Esophagus squamous epithelium (tissue), 5 donors: Measurements from ENCODE around the gene SYP. TPM values are rescaled to one million over a fixed set of nuclear protein-coding genes. Genes with fewer than 3 reads are reported as not detected.

Experiments
- DNase-seq: peaks from one replicate; lab custom pipeline; 2025; lab: John Stamatoyannopoulos, UW
- H3K27ac ChIP-seq, 4 donors: fragments of 200-600 bp; sonication (generic); one replicate each; pipeline ENCODE4 v1.5.1; 2016 to 2019; ENCODE audit warnings: mild to moderate bottlenecking in 1 of 4
- H3K27me3 ChIP-seq, 4 donors: fragments of 200-600 bp; sonication (generic); 1 replicate in 3 of 4; 2 replicates in 1 of 4; pipeline versions ENCODE4 v1.5.1 to v1.6.0; 2017 to 2021; ENCODE audit warnings: antibody characterized with exemption in 1 of 4
- H3K36me3 ChIP-seq, 3 donors: fragments of 200-600 bp; sonication (generic); one replicate each; pipeline ENCODE4 v1.5.1; 2016 to 2019
- H3K4me1 ChIP-seq, 3 donors: fragments of 200-600 bp; sonication (generic); one replicate each; pipeline ENCODE4 v1.5.1; 2017 to 2019
- H3K4me3 ChIP-seq, 4 donors: fragments of 200-600 bp; sonication (generic); 1 replicate in 3 of 4; 2 replicates in 1 of 4; pipeline ENCODE4 v1.5.1; 2016 to 2019; ENCODE audit warnings: mild to moderate bottlenecking in 2 of 4, moderate library complexity in 1 of 4
- H3K9me3 ChIP-seq, 3 donors: fragments of 200-600 bp; sonication (generic); one replicate each; pipeline ENCODE4 v1.5.1; 2016 to 2019
- CTCF ChIP-seq, 6 experiments: fragments of 450-650 bp in 4 of 6; fragments of 200-600 bp in 2 of 6; sonication (generic) in 2 of 6; IDR thresholded peaks; one replicate each; pipeline ENCODE4 v1.5.1; 2016 to 2019; ENCODE audit warnings: antibody characterized with exemption in 6 of 6, mild to moderate bottlenecking in 4 of 6, moderate library complexity in 4 of 6
- POLR2A ChIP-seq, 4 donors: fragments of 450-650 bp; IDR thresholded peaks; one replicate each; pipeline ENCODE4 v1.6.1; 2017; ENCODE audit warnings: antibody characterized with exemption in 4 of 4, mild to moderate bottlenecking in 4 of 4, moderate library complexity in 3 of 4
- WGBS, 2 donors: methylation state at CpG; one replicate each; pipeline ENCODE4 v1.1.5; 2018; 5-methylcytosine and 5-hydroxymethylcytosine counted together
- intact Hi-C: fragments of 100-400 bp; cut with DNase I; formaldehyde crosslinking; loops from one replicate; pipeline ENCODE4 v1.15.0; 2022
- total RNA-seq, 4 donors: library from RNA; depleted of rRNA; stranded (reverse); fragments of >200 nt; gene quantifications; one replicate each; pipeline ENCODE4 v1.1.0, GENCODE V29; 2016
- donor health status: DM: yes; HTN: yes; CAD: no.

The SYP gene
- total RNA-seq, 4 donors from 2014 or later = 0.15 to 0.57 (median 0.37) TPM

GRCh38 chrX:49238735-49239134, 38.7 kb upstream of the SYP start:
- WGBS, 2 donors = 60 to 75% methylated on average over 4 to 6 of the region's 7 CpGs
- Histone ChIP-seq H3K4me1 (peaks cover 0 to 14% (median 3%) of the 10 kb centered on the region in 3 donors), H3K4me3 (no peak overlapping the region), H3K27ac (no peak overlapping the region), H3K36me3 (peaks cover 0 to 22% (median 0%) of the 10 kb centered on the region in 3 donors), H3K27me3 (no peaks in the 10 kb centered on the region), H3K9me3 (no peaks in the 10 kb centered on the region)
- no peak for TF ChIP-seq CTCF (IDR thresholded peaks at IDR 0.05)
- no peak for TF ChIP-seq POLR2A (IDR thresholded peaks at IDR 0.05)
- intact Hi-C loops = no loop called here
- DNase-seq = no peak

GRCh38 chrX:49237060-49237459, 37.1 kb upstream of the SYP start:
- H3K27me3 ChIP-seq = no peaks in the 10 kb centered on the region
- H3K4me1 ChIP-seq = peaks cover 0 to 14% (median 3%) of the 10 kb centered on the region in 3 donors
- 69 to 88% methylated on average over 6 to 9 of the region's 9 CpGs for WGBS, 2 donors
- TF ChIP-seq CTCF (IDR thresholded peaks at IDR 0.05) (no peak), POLR2A (IDR thresholded peaks at IDR 0.05) (no peak)
- no peak overlapping the region for H3K4me3 ChIP-seq
- intact Hi-C loops = no loop called here
- H3K36me3 ChIP-seq = peaks cover 0 to 5% (median 0%) of the 10 kb centered on the region in 3 donors
- no peaks in the 10 kb centered on the region for H3K9me3 ChIP-seq
- no peak for DNase-seq
- H3K27ac ChIP-seq = no peak overlapping the region

- Histone ChIP-seq H3K9me3 (no peaks in the 10 kb centered on the region), H3K27me3 (no peaks in the 10 kb centered on the region), H3K36me3 (no peaks in the 10 kb centered on the region), H3K27ac (no peak overlapping the region), H3K4me1 (peaks cover 3 to 27% (median 4%) of the 10 kb centered on the region in 3 donors), H3K4me3 (no peak overlapping the region)
- intact Hi-C loops = no loop called here
- DNase-seq = no peak
- TF ChIP-seq CTCF (IDR thresholded peaks at IDR 0.05) (no peak), POLR2A (IDR thresholded peaks at IDR 0.05) (no peak)
- WGBS, 2 donors = 44 to 83% methylated on average over 3 to 37 of the region's 56 CpGs
These were observed 34.0 kb upstream of the SYP start for GRCh38 chrX:49233887-49234555.

GRCh38 chrX:49233176-49233575, 33.2 kb upstream of the SYP start, which contains the start of gene CACNA1F:
Gene CACNA1F, minus strand, starts transcription at chrX:49233340. Its CDS starts 31 bp downstream, at chrX:49233309.
- intact Hi-C loops = no loop called here

More at GRCh38 chrX:49233176-49233575, 33.2 kb upstream of the SYP start, which contains the start of gene CACNA1F:
- peaks cover 3 to 27% (median 4%) of the 10 kb centered on the region in 3 donors for H3K4me1 ChIP-seq
- no peaks in the 10 kb centered on the region for H3K9me3 ChIP-seq
- H3K27me3 ChIP-seq = no peaks in the 10 kb centered on the region
- TF ChIP-seq CTCF (IDR thresholded peaks at IDR 0.05) (no peak), POLR2A (IDR thresholded peaks at IDR 0.05) (no peak)
- no peaks in the 10 kb centered on the region for H3K36me3 ChIP-seq
- H3K4me3 ChIP-seq = no peak within 1 kb of the TSS
- WGBS, 2 donors = 71 to 80% methylated on average over 6 to 9 of the region's 9 CpGs
- H3K27ac ChIP-seq = no peak within 1 kb of the TSS
- DNase-seq = no peak
